Body of pancreas (tissue), 4 donors: ENCODE results near the gene A4GNT.
"Not testable (repeated sequence)": the region's sequence is repeated elsewhere in the genome, so short reads cannot be mapped to it uniquely, and the experiment has no call there.

Experiments used
- POLR2A ChIP-seq, 3 donors: fragments of 450-650 bp; IDR thresholded peaks; one replicate each; pipeline ENCODE4 v1.6.1; 2016; ENCODE audit warnings: antibody characterized with exemption in 3 of 3, mild to moderate bottlenecking in 2 of 3
- TF ChIP-seq, protein P1 (sequence below), 7 experiments: fragments of 450-650 bp in 4 of 7; fragments of 200-600 bp in 3 of 7; sonication (generic) in 3 of 7; IDR thresholded peaks; one replicate each; pipeline ENCODE4 v1.5.1; 2016 to 2019; ENCODE audit warnings: antibody characterized with exemption in 7 of 7

DNA sequence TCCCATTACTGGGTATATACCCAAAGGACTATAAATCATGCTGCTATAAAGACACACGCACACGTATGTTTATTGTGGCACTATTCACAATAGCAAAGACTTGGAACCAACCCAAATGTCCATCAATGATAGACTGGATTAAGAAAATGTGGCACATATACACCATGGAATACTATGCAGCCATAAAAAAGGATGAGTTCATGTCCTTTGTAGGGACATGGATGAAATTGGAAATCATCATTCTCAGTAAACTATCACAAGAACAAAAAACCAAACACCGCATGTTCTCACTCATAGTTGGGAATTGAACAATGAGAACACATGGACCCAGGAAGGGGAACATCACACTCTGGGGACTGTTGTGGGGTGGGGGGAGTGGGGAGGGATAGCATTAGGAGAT, 46.4 kb downstream of the A4GNT start:
- TF ChIP-seq, protein P1, sequence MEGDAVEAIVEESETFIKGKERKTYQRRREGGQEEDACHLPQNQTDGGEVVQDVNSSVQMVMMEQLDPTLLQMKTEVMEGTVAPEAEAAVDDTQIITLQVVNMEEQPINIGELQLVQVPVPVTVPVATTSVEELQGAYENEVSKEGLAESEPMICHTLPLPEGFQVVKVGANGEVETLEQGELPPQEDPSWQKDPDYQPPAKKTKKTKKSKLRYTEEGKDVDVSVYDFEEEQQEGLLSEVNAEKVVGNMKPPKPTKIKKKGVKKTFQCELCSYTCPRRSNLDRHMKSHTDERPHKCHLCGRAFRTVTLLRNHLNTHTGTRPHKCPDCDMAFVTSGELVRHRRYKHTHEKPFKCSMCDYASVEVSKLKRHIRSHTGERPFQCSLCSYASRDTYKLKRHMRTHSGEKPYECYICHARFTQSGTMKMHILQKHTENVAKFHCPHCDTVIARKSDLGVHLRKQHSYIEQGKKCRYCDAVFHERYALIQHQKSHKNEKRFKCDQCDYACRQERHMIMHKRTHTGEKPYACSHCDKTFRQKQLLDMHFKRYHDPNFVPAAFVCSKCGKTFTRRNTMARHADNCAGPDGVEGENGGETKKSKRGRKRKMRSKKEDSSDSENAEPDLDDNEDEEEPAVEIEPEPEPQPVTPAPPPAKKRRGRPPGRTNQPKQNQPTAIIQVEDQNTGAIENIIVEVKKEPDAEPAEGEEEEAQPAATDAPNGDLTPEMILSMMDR (IDR thresholded peaks at IDR 0.05) = not testable (repeated sequence)
- not testable (repeated sequence) for TF ChIP-seq POLR2A (IDR thresholded peaks at IDR 0.05)
